DLD1 (cell line): ENCODE results near the gene VPS39.

Experiments
- in situ Hi-C: cut with HindIII; loops from 2 replicates; pipeline ENCODE4 v1.10.0; 2017; ENCODE audit warnings: low sequenced_read_pairs

The VPS39 gene

DNA sequence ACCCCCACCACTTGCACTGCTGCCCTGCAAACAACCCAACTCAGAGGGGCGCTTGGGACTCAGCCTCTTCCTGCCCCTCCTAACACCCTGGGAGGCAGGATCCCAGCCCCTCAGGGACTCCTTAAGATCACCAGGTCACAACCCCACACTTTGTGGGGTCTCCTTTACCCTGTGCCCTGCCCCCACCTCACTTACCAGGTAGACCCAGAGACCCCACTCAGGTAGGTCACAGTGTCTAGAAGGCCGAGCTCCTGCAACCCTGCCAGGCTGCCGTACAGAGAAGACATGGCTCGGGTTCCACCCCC lies 60.7 kb downstream of the VPS39 start:
- in situ Hi-C loops, result no loop called here

DNA sequence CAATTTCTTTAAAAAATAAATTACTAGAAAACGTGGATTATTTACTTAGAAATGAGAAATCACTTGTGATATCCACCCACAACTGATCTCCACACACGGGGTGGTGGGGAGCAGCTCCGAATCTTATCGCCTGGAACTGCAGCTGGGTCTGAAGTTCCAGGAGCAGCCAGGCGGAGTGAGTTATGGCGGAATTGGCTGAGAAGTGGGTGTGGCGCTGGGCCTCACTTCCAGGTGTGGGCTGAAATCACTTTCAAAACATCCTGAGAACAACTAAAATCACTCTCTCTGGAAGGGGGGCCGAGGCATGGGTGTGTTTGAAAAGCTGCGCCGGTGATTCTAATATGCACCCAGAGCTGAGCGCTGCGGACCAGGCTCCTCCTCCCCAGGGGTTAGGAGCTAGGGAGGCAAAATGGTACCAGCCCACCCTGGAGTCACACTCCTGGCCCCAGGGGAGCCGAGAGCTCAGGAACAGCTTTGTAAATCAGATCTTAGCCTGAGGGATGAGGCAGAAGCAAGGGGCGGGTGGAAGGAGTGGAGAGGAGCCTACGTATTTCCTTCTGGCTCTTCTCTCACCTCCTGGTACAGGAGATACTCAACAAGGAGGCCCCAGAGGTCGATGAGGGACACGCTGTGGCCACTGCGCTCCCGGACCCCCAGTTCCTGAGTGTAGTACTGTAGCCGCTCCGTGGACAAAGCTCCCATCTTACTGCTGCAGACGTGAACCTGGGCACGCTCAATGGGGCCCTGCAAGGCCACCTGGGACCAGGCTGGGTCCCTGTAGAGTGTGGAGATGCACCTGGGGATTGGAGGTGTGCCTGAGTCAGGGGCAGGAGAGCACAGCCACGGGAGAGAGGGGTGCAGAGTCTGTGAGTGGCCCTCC lies 61.3 kb downstream of the VPS39 start:
- in situ Hi-C loops, result no loop called here

DNA sequence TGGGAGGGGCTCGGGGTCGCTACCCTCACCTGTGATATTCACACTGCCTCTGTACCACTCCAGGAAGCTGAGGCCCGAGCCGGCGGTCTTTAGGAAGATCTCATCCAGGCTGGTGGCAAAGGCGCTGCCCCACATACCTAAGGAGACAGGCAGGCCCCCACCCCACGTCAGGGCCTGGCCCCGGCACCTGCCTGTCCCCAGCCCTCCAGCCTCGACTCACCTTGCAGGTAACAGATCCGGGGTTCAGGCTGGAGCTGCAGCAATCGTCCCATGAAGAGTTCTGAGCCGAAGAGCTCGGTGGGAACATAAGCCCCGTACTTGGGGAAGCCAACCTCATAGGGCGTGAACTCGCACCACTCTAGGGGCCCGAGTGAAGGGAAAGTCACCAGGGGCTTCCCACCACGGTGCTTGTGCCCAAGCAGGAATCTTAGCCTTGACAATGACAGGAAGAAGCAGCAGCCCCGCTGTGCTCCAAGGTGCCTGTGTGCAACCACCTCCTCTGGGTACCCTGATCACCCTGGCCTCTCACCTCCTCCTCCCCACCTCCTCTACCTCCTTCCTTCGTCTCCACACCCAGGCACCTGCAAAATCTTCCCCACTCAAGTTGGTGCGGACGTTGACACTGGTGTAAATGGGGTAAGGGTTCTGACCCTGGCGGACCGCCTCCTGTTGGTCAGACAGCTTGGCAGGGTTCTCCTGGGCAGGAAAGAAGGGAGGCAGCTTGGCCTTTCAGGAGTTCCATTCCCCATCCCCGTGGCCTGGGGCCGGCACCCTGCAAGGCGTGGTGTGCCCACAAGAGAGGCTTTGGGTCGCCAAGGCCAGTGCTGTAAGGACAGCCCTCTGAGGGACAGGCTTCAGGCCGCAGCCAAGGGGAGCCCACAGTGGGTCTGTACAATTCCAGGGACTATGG lies 62.3 kb downstream of the VPS39 start:
- in situ Hi-C loops, result no loop called here

DNA sequence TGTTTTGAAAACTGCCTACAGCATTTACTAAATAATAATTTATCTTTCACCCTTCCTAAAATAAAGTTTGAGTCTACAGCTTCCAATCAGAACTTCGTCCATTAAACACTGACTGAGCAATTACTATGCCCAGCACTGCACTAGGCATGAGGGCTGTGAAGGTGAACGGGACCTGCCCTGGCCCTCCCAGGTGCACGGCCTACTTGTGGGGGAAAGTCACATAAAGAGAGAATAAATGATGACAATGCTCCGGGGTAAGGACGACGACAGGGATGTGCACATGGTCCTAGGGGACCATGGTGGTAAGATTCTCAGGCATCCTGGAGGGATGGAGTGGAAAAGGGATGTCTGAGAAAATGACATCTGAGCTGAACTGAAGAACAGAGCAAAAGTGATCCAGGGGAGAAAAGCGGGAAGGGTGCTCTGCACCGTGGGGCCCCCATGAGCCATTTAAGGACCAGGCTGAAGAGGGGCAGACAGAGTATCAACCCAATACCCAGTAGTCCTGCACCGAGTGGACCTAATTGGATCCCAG lies 63.2 kb downstream of the VPS39 start:
- in situ Hi-C loops, result no loop called here

DNA sequence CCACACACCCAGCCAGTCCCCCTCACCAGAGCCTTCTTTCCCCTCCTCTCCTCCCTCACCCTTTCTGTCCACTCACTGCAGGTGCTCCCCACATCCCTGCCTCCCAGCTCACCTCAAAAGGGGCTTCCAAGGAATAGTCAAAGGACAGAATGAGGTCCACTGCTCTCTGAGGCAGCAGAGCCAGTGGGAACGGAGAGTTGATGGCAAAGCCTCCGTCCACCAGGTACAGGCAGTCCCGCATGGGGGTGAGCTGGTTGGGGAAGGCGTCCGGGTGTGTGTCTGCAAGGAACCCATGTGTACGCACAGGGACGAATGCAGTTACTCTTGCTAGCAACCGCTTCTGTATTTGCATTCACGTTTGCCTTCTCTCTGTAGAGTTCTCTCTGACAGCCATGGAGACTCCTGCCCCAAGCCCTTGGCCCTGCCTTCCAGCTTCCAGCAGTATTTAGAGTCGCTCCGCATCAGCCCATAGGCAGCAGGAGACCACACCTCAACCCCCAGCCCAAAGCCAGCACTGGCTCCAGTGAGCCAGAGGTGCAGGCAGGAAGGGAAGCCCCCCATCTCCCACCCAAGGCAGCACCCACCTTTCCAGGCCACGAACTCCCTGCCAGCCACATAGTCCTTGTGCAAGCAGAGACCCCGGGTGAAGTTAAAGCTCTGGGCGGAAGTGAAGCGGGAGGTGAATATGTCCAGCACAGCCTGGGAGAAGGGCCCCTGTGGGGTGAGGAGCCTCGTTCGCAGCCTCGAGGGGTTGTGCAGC lies 64.1 kb downstream of the VPS39 start:
- in situ Hi-C loops, result no loop called here

DNA sequence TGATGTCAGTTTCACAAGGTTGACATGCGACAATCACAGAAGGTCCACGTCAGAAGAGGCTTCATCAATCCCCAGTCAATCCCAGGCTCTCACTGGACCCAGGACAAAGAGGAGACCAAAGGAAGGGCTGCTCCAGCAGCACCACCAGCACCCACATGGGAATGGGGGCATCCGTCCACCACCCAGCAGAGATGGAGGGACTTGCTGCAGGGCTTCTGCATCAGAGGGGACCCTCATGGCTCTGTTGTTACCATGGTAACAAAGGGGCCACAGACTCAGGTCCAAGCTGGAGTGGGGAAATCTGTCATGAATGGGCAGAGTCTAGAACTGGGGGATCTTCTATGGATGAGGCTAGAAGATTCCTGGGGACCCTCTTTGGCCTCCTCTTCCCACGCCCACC lies 64.7 kb downstream of the VPS39 start:
- in situ Hi-C loops, result no loop called here

DNA sequence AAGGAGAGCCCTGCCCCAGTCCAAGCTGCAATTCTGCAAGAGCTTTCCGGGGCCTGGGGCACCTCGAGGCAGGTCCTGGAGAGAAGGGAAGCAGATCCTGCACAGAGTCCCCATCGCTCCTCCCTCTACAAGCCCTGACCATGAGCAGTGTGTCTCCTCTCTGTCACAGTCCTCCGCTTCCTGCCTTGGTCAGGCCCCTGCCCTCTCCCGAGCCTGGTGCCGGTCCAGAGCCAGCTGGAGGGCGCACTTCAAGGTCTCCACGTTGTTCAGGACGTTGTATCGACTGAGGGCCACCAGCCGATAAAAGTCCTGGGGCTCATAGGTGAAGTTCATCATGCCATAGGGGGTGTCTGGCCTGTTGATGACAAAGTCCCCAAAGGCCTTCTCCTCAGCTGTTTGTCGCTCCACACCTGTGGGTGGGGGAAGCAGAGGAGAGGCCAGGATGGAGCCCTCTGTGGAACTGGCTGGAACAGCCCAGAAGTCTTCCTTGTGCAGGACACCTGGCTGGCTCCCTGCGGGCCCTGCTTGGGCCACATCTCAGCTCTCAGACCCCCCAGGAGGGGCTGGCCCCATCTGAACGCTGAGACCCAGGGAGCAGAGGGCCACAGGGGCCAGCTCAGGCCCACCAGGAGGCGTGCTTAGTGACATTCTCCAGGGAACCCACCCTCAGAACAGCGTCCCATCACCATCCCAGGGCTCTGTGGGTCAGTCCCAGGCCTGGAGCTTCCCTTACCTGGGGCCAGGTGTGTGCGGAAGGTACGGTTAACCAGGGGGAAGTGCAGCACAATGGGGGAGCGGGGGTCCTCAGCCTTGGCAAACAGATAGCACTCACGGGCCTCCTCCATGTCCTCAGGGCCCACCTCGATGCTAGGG lies 66.1 kb downstream of the VPS39 start:
- in situ Hi-C loops, result no loop called here

DNA sequence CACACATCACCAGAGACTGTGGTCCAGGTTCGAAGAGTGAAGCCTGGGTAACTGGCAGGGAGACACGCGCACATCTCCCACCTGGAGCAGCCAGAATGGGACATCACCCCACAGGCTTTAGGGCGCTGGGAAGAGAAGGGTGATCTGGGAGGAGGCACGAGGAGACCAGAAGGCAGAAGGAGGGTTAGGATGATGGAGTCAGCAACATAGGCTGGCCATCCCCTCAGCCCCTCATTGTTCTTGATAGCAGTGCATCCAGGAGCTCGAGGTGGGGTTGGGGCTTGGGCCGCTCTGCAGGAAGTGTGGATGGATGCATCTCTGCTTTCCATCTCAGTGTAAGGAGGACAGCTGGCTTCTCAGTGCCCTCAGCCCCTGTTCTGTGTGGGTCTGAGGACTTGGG lies 66.9 kb downstream of the VPS39 start:
- in situ Hi-C loops, result no loop called here

DNA sequence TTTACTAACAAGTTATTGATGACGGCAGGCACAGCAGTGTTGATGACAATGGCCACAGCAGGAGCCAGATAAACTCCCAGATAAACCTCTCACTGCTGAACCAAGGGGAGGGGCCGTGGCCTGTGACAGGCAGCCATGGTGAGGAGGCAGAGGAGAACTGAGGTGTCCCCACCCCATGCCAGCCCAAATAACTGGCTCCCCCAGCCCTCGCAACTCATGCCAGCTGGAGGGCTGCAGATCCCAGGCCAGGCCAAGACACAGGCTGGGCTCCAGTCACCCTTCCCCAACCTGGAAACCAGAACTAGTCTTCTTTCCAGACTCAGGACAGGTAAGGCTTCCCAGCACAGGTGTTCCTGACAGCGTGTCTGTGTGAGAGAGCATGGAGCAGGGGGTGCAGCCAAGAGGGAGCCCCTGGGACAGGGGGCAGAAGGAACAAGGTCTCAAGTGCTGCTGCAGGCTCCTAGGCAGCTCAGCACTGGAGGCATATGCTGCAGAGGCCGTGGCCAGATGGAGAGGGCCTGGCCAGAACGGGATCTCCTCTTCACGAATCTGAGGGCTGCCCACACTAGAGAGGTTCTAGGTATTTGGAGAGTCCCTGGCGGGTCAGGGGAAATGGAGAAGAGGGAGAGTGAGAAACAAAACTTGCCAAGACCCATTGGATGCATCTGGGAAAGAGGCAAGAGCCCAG lies 67.6 kb downstream of the VPS39 start:
- in situ Hi-C loops, result no loop called here

DNA sequence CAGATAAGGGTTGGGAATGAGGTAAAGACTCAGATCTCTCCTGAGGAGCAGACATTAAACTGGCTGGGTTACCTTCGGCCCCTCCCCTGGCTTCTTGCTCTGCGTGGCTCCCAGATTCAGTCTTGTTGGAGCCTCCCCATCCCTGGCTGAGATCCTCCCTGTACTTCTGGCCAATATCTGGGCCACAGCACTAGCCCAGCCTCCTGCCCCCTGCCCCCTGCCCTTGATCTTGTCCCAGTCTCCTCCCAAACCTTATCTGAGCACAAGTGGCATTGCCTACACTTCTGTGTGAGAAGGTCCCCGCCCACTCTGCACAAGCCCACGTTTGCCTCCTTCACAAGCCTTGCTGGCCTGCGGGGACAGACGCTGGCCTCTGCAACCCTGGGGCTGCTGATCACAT lies 68.5 kb downstream of the VPS39 start:
- in situ Hi-C loops, result no loop called here

DNA sequence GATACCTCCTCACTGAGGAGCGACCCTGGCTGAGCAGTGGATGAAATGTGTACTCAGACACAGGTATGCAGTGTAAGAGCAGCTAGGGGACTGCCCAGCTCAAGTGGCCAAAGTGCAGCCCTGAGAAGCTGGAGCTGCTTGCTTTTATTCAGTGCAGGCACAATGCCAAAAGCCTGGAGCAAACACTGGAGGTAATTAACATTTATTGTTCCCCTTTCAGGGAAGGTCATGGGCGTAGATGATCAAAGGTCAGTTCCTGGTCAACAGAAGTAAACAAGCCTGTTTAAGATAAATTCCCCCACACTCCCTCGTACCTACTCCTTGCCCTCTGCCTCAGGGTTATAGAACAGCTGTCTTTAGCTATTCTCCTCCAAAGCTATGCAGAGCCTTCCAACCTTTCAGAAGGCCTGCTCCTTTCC lies 69.1 kb downstream of the VPS39 start:
- in situ Hi-C loops, result no loop called here

DNA sequence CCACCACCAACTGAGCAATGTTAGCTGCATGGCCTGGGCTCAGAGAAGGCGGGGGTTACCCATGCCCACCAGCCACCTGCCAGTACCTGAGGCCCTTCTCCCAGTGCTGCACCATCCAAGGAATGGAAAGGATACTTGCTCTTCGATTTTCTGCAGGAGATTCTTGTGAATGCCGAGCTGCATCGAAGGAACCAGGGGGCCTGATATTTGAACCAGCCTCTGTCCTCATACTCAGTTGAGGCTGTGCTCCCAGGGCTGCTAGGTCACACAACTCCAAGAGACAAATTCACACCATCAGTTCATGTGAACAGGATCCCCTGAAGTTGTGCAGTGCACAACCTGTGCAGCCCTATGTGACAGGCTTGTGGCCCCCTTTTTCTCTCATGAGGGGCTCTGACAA lies 69.7 kb downstream of the VPS39 start:
- in situ Hi-C loops, result no loop called here

DNA sequence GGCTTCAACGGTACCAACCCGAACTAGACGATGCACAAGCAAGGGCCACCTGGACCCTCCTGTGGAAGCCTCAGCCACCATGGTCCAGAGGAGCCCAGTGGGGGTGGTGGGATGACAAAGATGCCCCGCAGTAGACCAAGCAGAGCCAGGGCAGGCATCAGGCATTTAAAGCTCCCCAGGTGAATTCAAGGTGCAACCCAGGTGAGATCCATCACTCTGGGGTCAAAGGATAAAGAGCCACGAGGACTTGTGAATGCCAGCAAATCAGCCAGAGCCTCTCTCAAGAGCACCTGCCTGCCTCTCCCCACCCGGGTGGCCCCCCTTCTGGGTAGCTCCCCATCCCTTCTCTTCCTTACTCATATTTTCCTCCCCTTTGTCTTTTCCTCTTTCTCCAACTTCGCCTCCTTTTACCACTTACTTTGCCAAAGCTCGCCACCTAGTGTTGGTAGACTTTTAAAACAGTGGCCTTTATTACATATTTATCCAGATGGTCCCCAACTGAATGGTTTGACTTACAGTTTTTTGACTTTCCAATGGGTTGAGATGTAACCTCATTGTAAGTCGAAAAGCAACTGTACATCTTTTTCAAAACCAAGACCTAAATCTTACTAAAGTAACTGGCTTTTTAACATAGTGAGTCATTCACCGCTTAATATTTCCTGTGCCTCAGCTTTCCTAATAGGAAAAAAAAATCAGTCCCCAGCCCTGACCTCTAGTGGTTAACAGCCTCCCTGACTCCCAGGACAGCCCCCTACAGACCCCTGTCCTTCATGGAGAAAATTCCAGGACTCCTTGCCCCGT lies 70.4 kb downstream of the VPS39 start:
- in situ Hi-C loops, result no loop called here

DNA sequence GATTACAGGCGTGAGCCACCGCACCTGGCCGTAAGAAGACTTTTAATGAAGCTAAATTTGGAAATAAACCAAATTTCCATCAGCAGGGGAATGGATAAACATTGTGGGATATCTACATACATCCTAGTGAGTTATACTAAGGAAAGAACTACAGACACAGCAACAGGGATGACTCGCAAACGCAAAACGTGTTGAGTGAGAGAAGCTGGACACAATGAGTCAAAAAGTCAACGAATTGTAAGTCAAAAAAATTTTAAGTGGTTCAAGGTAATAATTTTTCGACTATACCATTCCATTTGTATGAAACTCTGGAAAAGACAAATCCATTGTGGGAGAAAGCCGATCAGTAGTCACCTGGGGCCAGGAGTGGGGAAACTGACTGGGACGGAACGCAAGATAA lies 71.6 kb downstream of the VPS39 start:
- in situ Hi-C loops, result no loop called here

DNA sequence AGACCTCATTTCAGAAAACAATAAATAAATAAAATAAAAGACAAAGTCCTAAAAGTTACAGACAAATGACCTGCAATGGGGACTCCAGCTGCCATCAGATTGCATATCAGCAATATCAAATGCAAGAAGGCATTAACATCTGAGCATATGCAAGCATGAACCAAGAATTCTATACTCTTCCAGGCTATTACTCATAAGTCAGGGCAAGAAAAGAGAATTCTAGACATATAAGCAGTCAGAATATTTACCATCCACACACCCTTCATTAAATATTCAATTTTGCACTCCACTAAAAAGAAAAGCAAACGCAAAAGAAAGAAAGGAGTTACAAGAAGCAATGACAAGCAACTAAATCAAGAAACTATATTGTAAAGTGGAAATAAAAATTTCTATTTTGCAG lies 72.8 kb downstream of the VPS39 start:
- in situ Hi-C loops, result no loop called here

DNA sequence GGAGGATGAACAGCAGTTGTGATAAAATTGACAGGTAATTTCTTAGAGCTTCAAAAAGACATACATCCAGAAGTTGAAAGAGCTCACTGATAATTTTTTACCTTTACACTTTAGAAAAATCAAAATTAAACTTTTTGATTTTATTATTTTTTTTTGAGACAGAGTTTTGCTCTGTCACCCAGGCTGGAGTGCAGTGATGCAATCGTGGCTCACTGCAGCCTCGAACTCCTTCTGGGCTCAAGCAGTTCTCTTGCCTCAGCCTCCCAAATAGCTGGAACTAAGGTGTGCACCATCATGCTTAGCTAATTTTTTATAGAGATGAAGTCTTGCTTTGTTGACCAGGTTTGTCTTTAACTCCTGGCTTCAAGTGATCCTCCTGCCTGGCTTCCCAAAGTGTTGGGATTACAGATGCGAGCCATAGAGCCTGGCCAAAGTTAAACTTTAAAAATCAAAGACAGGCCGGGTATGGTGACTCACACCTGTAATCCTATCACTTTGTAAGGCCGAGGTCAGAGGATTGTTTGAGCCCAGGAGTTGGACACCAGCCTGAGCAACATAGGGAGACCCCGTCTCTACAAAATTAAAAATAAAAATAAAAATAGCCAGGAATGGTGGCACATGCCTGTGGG lies 73.4 kb downstream of the VPS39 start:
- in situ Hi-C loops, result no loop called here

DNA sequence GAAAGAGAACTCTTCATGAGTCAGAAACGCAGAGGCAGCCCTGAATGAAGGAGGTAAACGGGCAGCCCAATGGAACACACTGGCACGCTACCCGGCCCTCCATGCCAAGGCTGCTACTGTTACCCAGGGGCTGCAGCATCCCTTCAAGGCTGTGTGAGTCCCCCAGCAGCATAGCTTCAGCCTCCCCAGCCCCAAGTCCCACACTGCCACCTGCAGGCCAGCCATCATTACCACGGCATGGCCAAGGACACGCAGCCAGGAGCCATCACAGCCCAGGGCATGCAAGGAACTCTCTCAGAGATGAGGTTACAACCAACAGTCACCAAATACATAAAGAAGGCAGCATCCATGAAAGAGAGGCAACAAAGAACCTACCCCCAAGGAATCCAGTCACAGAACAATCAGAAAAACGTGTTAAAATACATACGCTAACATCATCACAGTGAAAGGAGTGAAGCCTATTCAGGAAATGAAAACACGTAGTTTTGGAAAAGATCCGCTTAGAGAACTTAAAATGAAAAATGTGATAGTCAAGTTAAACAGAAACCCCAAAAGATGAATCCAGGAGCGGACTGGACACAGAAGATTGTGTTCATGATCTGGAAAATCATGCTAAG lies 74.1 kb downstream of the VPS39 start:
- in situ Hi-C loops, result no loop called here

DNA sequence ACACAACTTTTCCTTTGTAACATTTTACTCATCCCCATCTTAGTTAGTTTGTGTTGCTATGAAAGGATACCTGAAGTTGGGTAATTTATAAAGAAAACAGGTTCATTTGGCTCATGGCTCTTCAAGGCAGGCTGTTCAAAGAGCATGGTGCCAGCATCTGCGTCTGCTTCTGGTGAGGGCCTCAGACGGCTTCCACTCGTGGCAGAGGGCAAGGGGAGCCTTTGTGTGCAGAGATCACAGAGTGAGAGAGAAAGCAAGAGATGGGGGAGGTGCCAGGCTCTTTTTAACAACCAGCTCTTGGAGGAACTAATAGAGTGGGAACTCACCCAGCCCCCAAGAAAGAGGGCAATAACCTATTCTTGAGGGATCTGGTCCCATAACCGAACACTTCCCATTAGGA lies 74.7 kb downstream of the VPS39 start:
- in situ Hi-C loops, result no loop called here
